ENCODE results near the gene TCERG1L.

Gene TCERG1L

DNA sequence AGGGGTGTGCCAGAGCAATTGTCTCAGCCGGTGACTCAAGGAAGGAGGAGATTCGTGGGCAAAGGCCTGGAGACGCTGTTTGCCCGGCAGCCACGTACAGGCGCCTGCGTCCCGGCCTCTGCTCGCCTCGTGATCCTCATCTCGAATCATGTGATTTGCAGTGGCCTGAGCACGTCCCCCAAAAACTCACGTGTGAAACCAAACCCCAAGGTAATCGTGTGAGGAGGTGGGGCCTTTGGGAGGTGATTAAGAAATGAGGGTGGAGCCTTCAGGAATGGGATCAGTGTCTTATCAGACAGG, 226.8 kb downstream of the TCERG1L start:
- no peak for TF ChIP-seq CTCF (IDR thresholded peaks at IDR 0.05)
- Histone ChIP-seq H3K9me3 (ENCODE audit: control insufficient read depth, low read length) (no peaks in the 10 kb centered on the region), H3K4me1 (no peaks in the 10 kb centered on the region), H3K4me3 (ENCODE audit: low read depth, low read length) (no peak overlapping the region), H3K36me3 (ENCODE audit: control insufficient read depth, insufficient read depth, low read length) (no peaks in the 10 kb centered on the region), H3K9ac (no peak overlapping the region), H3K27ac (no peak overlapping the region), H3K4me2 (ENCODE audit: low read length) (no peak overlapping the region), H2AFZ (no peak overlapping the region), H3K79me2 (no peaks in the 10 kb centered on the region), H3K27me3 (ENCODE audit: control insufficient read depth, insufficient read depth, low read length) (no peaks in the 10 kb centered on the region)

DNA sequence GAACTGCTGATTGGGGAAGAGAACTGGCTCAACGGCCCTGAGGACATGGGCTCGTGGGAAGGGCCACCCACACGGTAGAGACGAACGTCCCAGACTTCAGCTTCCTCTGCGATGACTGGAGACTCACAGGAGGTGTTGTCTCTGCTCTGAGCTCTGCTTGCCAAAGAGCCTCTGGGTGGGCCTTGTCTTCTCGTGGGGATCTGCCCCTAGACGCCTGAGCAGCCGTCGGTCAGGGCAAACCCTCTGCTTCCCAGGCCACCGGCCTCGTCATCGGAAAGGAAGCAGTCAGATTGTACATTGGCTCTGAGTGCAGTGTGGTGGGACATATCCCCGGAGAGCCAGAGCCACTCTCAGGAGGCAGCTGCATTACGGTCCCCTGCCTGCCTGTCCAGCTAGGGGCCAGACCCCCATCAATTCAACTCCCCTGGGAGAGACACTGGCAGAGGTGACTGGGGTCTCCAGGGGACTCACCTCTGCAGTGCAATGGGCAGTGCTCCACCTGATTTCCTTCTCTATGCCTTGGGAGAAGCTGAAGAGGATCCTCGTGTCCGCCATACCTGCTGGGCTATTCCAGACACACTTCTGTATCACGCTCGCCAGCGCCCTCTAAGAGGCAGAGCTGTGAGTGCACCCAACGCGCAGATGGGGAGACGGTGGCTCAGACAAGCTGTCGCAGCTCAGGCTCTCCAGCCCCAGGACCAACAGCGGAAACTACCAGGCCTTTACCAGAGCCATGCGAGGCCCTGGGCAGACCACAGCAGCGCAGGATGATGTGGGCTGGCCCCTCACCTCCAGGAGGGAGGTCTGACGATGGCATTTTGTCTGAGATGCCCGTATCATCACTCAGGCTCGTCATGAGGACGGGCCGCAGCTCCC, 227.4 kb downstream of the TCERG1L start:
- H2AFZ ChIP-seq: no peak overlapping the region
- H3K4me3 ChIP-seq (ENCODE audit: low read depth, low read length): no peak overlapping the region
- no peak overlapping the region for H3K4me2 ChIP-seq (ENCODE audit: low read length)
- no peak overlapping the region for H3K27ac ChIP-seq
- no peaks in the 10 kb centered on the region for H3K27me3 ChIP-seq (ENCODE audit: control insufficient read depth, insufficient read depth, low read length)
- H3K36me3 ChIP-seq (ENCODE audit: control insufficient read depth, insufficient read depth, low read length): no peaks in the 10 kb centered on the region
- TF ChIP-seq CTCF (IDR thresholded peaks at IDR 0.05): no peak
- no peak overlapping the region for H3K9ac ChIP-seq
- no peaks in the 10 kb centered on the region for H3K79me2 ChIP-seq
- no peaks in the 10 kb centered on the region for H3K9me3 ChIP-seq (ENCODE audit: control insufficient read depth, low read length)
- H3K4me1 ChIP-seq: no peaks in the 10 kb centered on the region

DNA sequence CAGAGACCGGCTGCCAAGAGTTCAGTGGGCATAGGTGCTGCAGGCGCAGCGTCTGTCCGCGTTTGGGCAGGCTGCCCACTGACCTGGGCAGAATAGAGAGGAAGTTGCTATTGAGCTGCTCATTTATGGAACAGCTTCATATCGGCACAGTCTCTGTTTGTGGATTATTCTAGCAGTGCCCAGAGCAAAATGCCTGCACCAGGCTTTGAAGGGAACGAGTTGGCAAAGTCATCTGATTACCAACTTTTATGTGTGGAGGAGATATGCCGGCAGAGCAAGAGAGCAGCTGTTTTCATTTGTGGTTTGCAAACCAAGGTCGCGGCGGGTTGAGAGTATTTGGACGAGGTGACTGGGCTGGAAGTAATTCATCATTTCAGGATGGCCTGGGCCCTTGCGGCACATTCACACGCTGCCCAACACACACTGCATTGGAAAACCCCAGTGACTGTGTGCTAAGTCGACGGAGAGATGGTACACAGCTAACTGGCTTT, 228.5 kb downstream of the TCERG1L start:
- no peak for TF ChIP-seq CTCF (IDR thresholded peaks at IDR 0.05)
- Histone ChIP-seq H3K4me2 (ENCODE audit: low read length) (no peak overlapping the region), H3K4me1 (no peaks in the 10 kb centered on the region), H3K27ac (no peak overlapping the region), H3K27me3 (ENCODE audit: control insufficient read depth, insufficient read depth, low read length) (no peaks in the 10 kb centered on the region), H3K9ac (no peak overlapping the region), H3K79me2 (no peaks in the 10 kb centered on the region), H3K4me3 (ENCODE audit: low read depth, low read length) (no peak overlapping the region), H2AFZ (no peak overlapping the region), H3K36me3 (ENCODE audit: control insufficient read depth, insufficient read depth, low read length) (no peaks in the 10 kb centered on the region), H3K9me3 (ENCODE audit: control insufficient read depth, low read length) (no peaks in the 10 kb centered on the region)

GRCh38 chr10:131082201-131082850, 229.2 kb downstream of the TCERG1L start:
- H3K9ac ChIP-seq: no peak overlapping the region
- H3K9me3 ChIP-seq (ENCODE audit: control insufficient read depth, low read length): no peaks in the 10 kb centered on the region
- H3K4me2 ChIP-seq (ENCODE audit: low read length): no peak overlapping the region
- no peaks in the 10 kb centered on the region for H3K36me3 ChIP-seq (ENCODE audit: control insufficient read depth, insufficient read depth, low read length)
- H2AFZ ChIP-seq: no peak overlapping the region
- H3K79me2 ChIP-seq: no peaks in the 10 kb centered on the region
- H3K4me3 ChIP-seq (ENCODE audit: low read depth, low read length): no peak overlapping the region
- no peak for TF ChIP-seq CTCF (IDR thresholded peaks at IDR 0.05)
- no peaks in the 10 kb centered on the region for H3K4me1 ChIP-seq
- H3K27ac ChIP-seq: no peak overlapping the region
- H3K27me3 ChIP-seq (ENCODE audit: control insufficient read depth, insufficient read depth, low read length): no peaks in the 10 kb centered on the region
